Neural cell (in vitro differentiated cells): ENCODE measurements around the gene OTOP3. TPM values are rescaled to one million over a fixed set of nuclear protein-coding genes. Genes with fewer than 3 reads are reported as not detected.
A peak's percentile ranks its signal among the peaks of the same experiment; 100 is the strongest.

ENCODE experiments used
- H2AFZ ChIP-seq: fragments of 200-600, 300-800 bp; sonication (generic), shearing (Covaris generic); 2 replicates; pipeline ENCODE4 v1.6.0; 2014; ENCODE audit warnings: low read depth, mild to moderate bottlenecking, antibody characterized with exemption, low read length, moderate library complexity
- H3F3A ChIP-seq: fragments of 200-600 bp; shearing (Covaris generic); 2 replicates; pipeline ENCODE4 v1.6.1; 2016; ENCODE audit warnings: mild to moderate bottlenecking, moderate library complexity, mixed read lengths, antibody characterized with exemption, low read length; ENCODE audit not compliant: insufficient read depth, poor library complexity, severe bottlenecking
- H3K27ac ChIP-seq: fragments of 200-600, 300-800 bp; sonication (generic), shearing (Covaris generic); 2 replicates; pipeline ENCODE4 v1.5.1; 2014; ENCODE audit warnings: mild to moderate bottlenecking, low read length, moderate library complexity
- H3K27me3 ChIP-seq: fragments of 300-800, 200-600 bp; sonication (generic), shearing (Covaris generic); 2 replicates; pipeline ENCODE4 v1.6.0; 2014; ENCODE audit warnings: mild to moderate bottlenecking, low read depth, low read length, moderate library complexity; ENCODE audit not compliant: insufficient read depth
- H3K36me3 ChIP-seq: fragments of 300-800, 200-600 bp; sonication (generic), shearing (Covaris generic); 2 replicates; pipeline ENCODE4 v1.5.1; 2014; ENCODE audit warnings: mild to moderate bottlenecking, antibody characterized with exemption, low read length, moderate library complexity; ENCODE audit not compliant: insufficient read depth
- H3K4me2 ChIP-seq: fragments of 300-800, 200-600 bp; sonication (generic), shearing (Covaris generic); 2 replicates; pipeline ENCODE4 v1.6.0; 2014; ENCODE audit warnings: mild to moderate bottlenecking, low read length
- H3K4me3 ChIP-seq: fragments of 300-800, 200-600 bp; sonication (generic), shearing (Covaris generic); 2 replicates; pipeline ENCODE4 v1.5.1; 2014; ENCODE audit warnings: mild to moderate bottlenecking, low read length, moderate library complexity
- H3K79me2 ChIP-seq: fragments of 200-600 bp; shearing (Covaris generic); replicated peaks from 2 replicates; pipeline ENCODE4 v1.6.0; 2014; ENCODE audit warnings: mild to moderate bottlenecking, low read length, moderate library complexity; ENCODE audit not compliant: insufficient read depth
- H3K9ac ChIP-seq: fragments of 300-800, 200-600 bp; sonication (generic), shearing (Covaris generic); 2 replicates; pipeline ENCODE4 v1.6.1; 2016; ENCODE audit warnings: mild to moderate bottlenecking, low read length, mixed read lengths
- H3K9me2 ChIP-seq: fragments of 200-600 bp; shearing (Covaris generic); 2 replicates; pipeline ENCODE4 v1.6.1; 2016; ENCODE audit warnings: mild to moderate bottlenecking, low read length, mixed read lengths; ENCODE audit not compliant: insufficient read depth
- H3K9me3 ChIP-seq: fragments of 200-600, 300-800 bp; sonication (generic), shearing (Covaris generic); 2 replicates; pipeline ENCODE4 v1.6.1; 2016; ENCODE audit warnings: mild to moderate bottlenecking, mixed run types, low read length, moderate library complexity, mixed read lengths
- H4K20me1 ChIP-seq: fragments of 200-600 bp; shearing (Covaris generic); 2 replicates; pipeline ENCODE4 v1.6.1; 2016; ENCODE audit warnings: mild to moderate bottlenecking, mixed run types; ENCODE audit not compliant: insufficient read depth
- CTCF ChIP-seq: fragments of 450-650 bp; IDR thresholded peaks from 2 replicates; pipeline ENCODE4 v1.5.1; 2014; ENCODE audit warnings: antibody characterized with exemption, mild to moderate bottlenecking, moderate library complexity; ENCODE audit not compliant: poor library complexity, severe bottlenecking
- EP300 ChIP-seq: fragments of 450-650 bp; conservative IDR thresholded peaks from 2 replicates; pipeline ENCODE4 v1.6.1; 2014; ENCODE audit warnings: antibody characterized with exemption, mild to moderate bottlenecking, moderate library complexity; ENCODE audit not compliant: poor library complexity, severe bottlenecking
- EZH2 ChIP-seq: fragments of 200-600, 300-800 bp; shearing (Covaris generic), sonication (generic); IDR thresholded peaks from 2 replicates; pipeline ENCODE4 v1.6.1; 2014; ENCODE audit warnings: antibody characterized with exemption, low read length, borderline replicate concordance, mild to moderate bottlenecking; ENCODE audit not compliant: insufficient read depth, poor library complexity, severe bottlenecking
- MXI1 ChIP-seq: fragments of 450-650 bp; conservative IDR thresholded peaks from 2 replicates; pipeline ENCODE4 v1.6.1; 2014; ENCODE audit warnings: antibody characterized with exemption, mild to moderate bottlenecking; ENCODE audit not compliant: poor library complexity, severe bottlenecking
- POLR2AphosphoS5 ChIP-seq: IDR thresholded peaks from 2 replicates; pipeline ENCODE4 v1.6.1; 2012
- RAD21 ChIP-seq: fragments of 450-650 bp; conservative IDR thresholded peaks from 2 replicates; pipeline ENCODE4 v1.6.1; 2014; ENCODE audit warnings: antibody characterized with exemption, mild to moderate bottlenecking, moderate library complexity
- REST ChIP-seq: IDR thresholded peaks from 2 replicates; pipeline ENCODE4 v1.6.1; 2012; ENCODE audit warnings: borderline replicate concordance
- SMC3 ChIP-seq: fragments of 450-650 bp; conservative IDR thresholded peaks from 2 replicates; pipeline ENCODE4 v1.6.1; 2014; ENCODE audit warnings: antibody characterized with exemption, mild to moderate bottlenecking, moderate library complexity; ENCODE audit not compliant: poor library complexity
- TAF1 ChIP-seq: IDR thresholded peaks from 2 replicates; pipeline ENCODE4 v1.6.1; 2012; ENCODE audit warnings: low read depth
- polyA plus RNA-seq: library from polyadenylated mRNA; depleted of rRNA; stranded (reverse); fragments of >200 nt; gene quantifications from 2 replicates; pipeline ENCODE4 v1.2.3, GENCODE V29; 2014

OTOP3 gene
- polyA plus RNA-seq, 1 donor from 2014 or later, result not detected

GRCh38 chr17:74972973-74973328 lies 37.3 kb downstream of the OTOP3 start:
- peaks cover 8% of the 10 kb centered on the region for H3K27me3 ChIP-seq
- no peak for TF ChIP-seq RAD21
- TF ChIP-seq SMC3, result no peak
- no peak for TF ChIP-seq EZH2
- TF ChIP-seq TAF1, result no peak
- no peaks in the 10 kb centered on the region for H3F3A ChIP-seq
- H3K27ac ChIP-seq, result peak overlapping the region; percentile 5
- peak overlapping the region; percentile 40 for H2AFZ ChIP-seq
- peak overlapping the region; percentile 96 for H3K4me3 ChIP-seq
- peak overlapping the region; percentile 83 for H3K9ac ChIP-seq
- no peaks in the 10 kb centered on the region for H3K9me3 ChIP-seq
- peaks cover 5% of the 10 kb centered on the region for H3K79me2 ChIP-seq
- H4K20me1 ChIP-seq, result no peaks in the 10 kb centered on the region
- H3K36me3 ChIP-seq, result no peaks in the 10 kb centered on the region
- no peaks in the 10 kb centered on the region for H3K9me2 ChIP-seq
- peak overlapping the region; percentile 65 for H3K4me2 ChIP-seq

GRCh38 chr17:74975943-74976342 lies 40.2 kb downstream of the OTOP3 start:
- Histone ChIP-seq H3K36me3 (no peaks in the 10 kb centered on the region), H2AFZ (no peak overlapping the region), H3K27me3 (peaks cover 8% of the 10 kb centered on the region), H3K4me2 (no peak overlapping the region), H3K4me3 (no peak overlapping the region), H3K9me2 (no peaks in the 10 kb centered on the region), H3K79me2 (peaks cover 5% of the 10 kb centered on the region), H3K27ac (no peak overlapping the region), H3K9me3 (no peaks in the 10 kb centered on the region), H4K20me1 (no peaks in the 10 kb centered on the region), H3K9ac (no peak overlapping the region), H3F3A (no peaks in the 10 kb centered on the region)
- TF ChIP-seq SMC3 (no peak), REST (no peak), CTCF (no peak), RAD21 (no peak), TAF1 (no peak), EZH2 (no peak), EP300 (no peak), MXI1 (no peak), POLR2AphosphoS5 (no peak)

- Histone ChIP-seq H3K9ac (no peak overlapping the region), H3K79me2 (no peaks in the 10 kb centered on the region), H3K27me3 (peaks cover 7% of the 10 kb centered on the region), H3F3A (no peaks in the 10 kb centered on the region), H4K20me1 (no peaks in the 10 kb centered on the region), H2AFZ (no peak overlapping the region), H3K9me2 (no peaks in the 10 kb centered on the region), H3K4me3 (no peak overlapping the region), H3K36me3 (no peaks in the 10 kb centered on the region), H3K27ac (no peak overlapping the region), H3K9me3 (no peaks in the 10 kb centered on the region), H3K4me2 (no peak overlapping the region)
- TF ChIP-seq RAD21, result no peak
- no peak for TF ChIP-seq CTCF
- TF ChIP-seq EP300, result no peak
- no peak for TF ChIP-seq TAF1
- no peak for TF ChIP-seq EZH2
- no peak for TF ChIP-seq REST
- no peak for TF ChIP-seq SMC3
- TF ChIP-seq POLR2AphosphoS5, result no peak
- TF ChIP-seq MXI1, result no peak
Observed at GRCh38 chr17:74977802-74978201, 42.1 kb downstream of the OTOP3 start.
